Thymus (tissue), 11 donors: ENCODE data around the gene ACTN2. TPM values are rescaled to one million over a fixed set of nuclear protein-coding genes. Genes with fewer than 3 reads are reported as not detected.

Source experiments
- DNase-seq, 9 donors: peaks; one replicate each; pipeline ENCODE4 v3.0.0-alpha.2; 2013; ENCODE audit warnings: low spot score in 9 of 9, low read depth in 6 of 9, missing footprints in 1 of 9
- H3K27ac ChIP-seq, 2 donors: one replicate each; pipeline ENCODE4 v1.5.1; 2013; ENCODE audit warnings: control low read depth in 1 of 2, low read depth in 1 of 2, low read length in 1 of 2, mild to moderate bottlenecking in 1 of 2, moderate library complexity in 1 of 2
- H3K27me3 ChIP-seq, 2 donors: one replicate each; pipeline ENCODE4 v1.5.1; 2013; ENCODE audit warnings: low read length in 1 of 2; ENCODE audit not compliant: control insufficient read depth in 2 of 2, insufficient read depth in 1 of 2
- H3K36me3 ChIP-seq, 2 donors: one replicate each; pipeline ENCODE4 v1.5.1; 2013; ENCODE audit warnings: low read length in 1 of 2, mild to moderate bottlenecking in 1 of 2, moderate library complexity in 1 of 2; ENCODE audit not compliant: control insufficient read depth in 2 of 2, insufficient read depth in 2 of 2
- H3K4me1 ChIP-seq, 2 donors: one replicate each; pipeline ENCODE4 v1.5.1; 2013; ENCODE audit warnings: low read length in 2 of 2; ENCODE audit not compliant: control insufficient read depth in 2 of 2, insufficient read depth in 2 of 2
- H3K4me3 ChIP-seq, 2 donors: one replicate each; pipeline ENCODE4 v1.5.1; 2013; ENCODE audit warnings: low read length in 2 of 2, control low read depth in 1 of 2, mild to moderate bottlenecking in 1 of 2
- H3K9me3 ChIP-seq, 2 donors: one replicate each; pipeline ENCODE4 v1.5.1; 2013; ENCODE audit warnings: low read length in 1 of 2, mild to moderate bottlenecking in 1 of 2; ENCODE audit not compliant: control insufficient read depth in 2 of 2, insufficient read depth in 1 of 2
- WGBS: extraction: QIAGEN DNeasy Blood & Tissue Kit; methylation state at CpG from one replicate; pipeline ENCODE4 v1.1.7; 2013; 5-methylcytosine and 5-hydroxymethylcytosine counted together
- polyA plus RNA-seq: library from polyadenylated mRNA; stranded (reverse); fragments of 200-250 nt; gene quantifications from one replicate; pipeline ENCODE4 v1.2.3, GENCODE V29; 2013
- total RNA-seq: library from RNA; stranded (reverse); fragments of 120-200 nt; gene quantifications from one replicate; pipeline ENCODE4 v1.2.4, GENCODE V29; 2013
- donor health status: healthy.

ACTN2 gene
- total and polyA plus RNA-seq, 2 donors, result 0.38 to 1.3 TPM

GRCh38 chr1:236753964-236754363 lies 67.7 kb downstream of the ACTN2 start:
- H3K4me1 ChIP-seq, result no peaks in the 10 kb centered on the region
- no peaks in the 10 kb centered on the region for H3K27me3 ChIP-seq
- H3K27ac ChIP-seq, result no peak overlapping the region
- no peaks in the 10 kb centered on the region for H3K36me3 ChIP-seq
- no peak for DNase-seq
- H3K4me3 ChIP-seq, result no peak overlapping the region
- H3K9me3 ChIP-seq, result no peaks in the 10 kb centered on the region
- WGBS, result 95% methylated on average over 14 of the region's 14 CpGs

GRCh38 chr1:236754525-236755210 lies 68.4 kb downstream of the ACTN2 start:
- DNase-seq, result no peak
- Histone ChIP-seq H3K36me3 (no peaks in the 10 kb centered on the region), H3K27ac (no peak overlapping the region), H3K4me3 (no peak overlapping the region), H3K4me1 (no peaks in the 10 kb centered on the region), H3K27me3 (no peaks in the 10 kb centered on the region), H3K9me3 (no peaks in the 10 kb centered on the region)
- WGBS, result 95% methylated on average over 18 of the region's 18 CpGs

GRCh38 chr1:236757640-236758039 lies 71.3 kb downstream of the ACTN2 start:
- DNase-seq, result no peak
- Histone ChIP-seq H3K9me3 (no peaks in the 10 kb centered on the region), H3K4me3 (no peak overlapping the region), H3K27ac (no peak overlapping the region), H3K4me1 (no peaks in the 10 kb centered on the region), H3K36me3 (no peaks in the 10 kb centered on the region), H3K27me3 (no peaks in the 10 kb centered on the region)
- 95% methylated on average over 2 of the region's 2 CpGs for whole genome bisulfite sequencing

- H3K9me3 ChIP-seq, result no peaks in the 10 kb centered on the region
- no peak overlapping the region for H3K27ac ChIP-seq
- no peaks in the 10 kb centered on the region for H3K27me3 ChIP-seq
- no peak overlapping the region for H3K4me3 ChIP-seq
- no peaks in the 10 kb centered on the region for H3K4me1 ChIP-seq
- DNase-seq, result peak in 8 of 9 donors; percentile 28 to 72 (median 54)
- 58% methylated on average over 3 of the region's 3 CpGs for WGBS
- no peaks in the 10 kb centered on the region for H3K36me3 ChIP-seq
Measured at GRCh38 chr1:236759252-236759859, 73.1 kb downstream of the ACTN2 start.

GRCh38 chr1:236760480-236760879 lies 74.2 kb downstream of the ACTN2 start:
- H3K4me3 ChIP-seq, result no peak overlapping the region
- H3K9me3 ChIP-seq, result no peaks in the 10 kb centered on the region
- no peak overlapping the region for H3K27ac ChIP-seq
- H3K36me3 ChIP-seq, result no peaks in the 10 kb centered on the region
- 92% methylated on average over 6 of the region's 6 CpGs for WGBS
- H3K27me3 ChIP-seq, result no peaks in the 10 kb centered on the region
- no peaks in the 10 kb centered on the region for H3K4me1 ChIP-seq
- DNase-seq, result no peak

- no peak overlapping the region for H3K27ac ChIP-seq
- H3K4me1 ChIP-seq, result no peaks in the 10 kb centered on the region
- WGBS, result 97% methylated on average over 14 of the region's 14 CpGs
- no peaks in the 10 kb centered on the region for H3K9me3 ChIP-seq
- H3K27me3 ChIP-seq, result no peaks in the 10 kb centered on the region
- no peaks in the 10 kb centered on the region for H3K36me3 ChIP-seq
- DNase-seq, result no peak
- H3K4me3 ChIP-seq, result no peak overlapping the region
Measured at GRCh38 chr1:236760986-236761385, 74.7 kb downstream of the ACTN2 start.

- DNase-seq, result no peak
- Histone ChIP-seq H3K27ac (no peak overlapping the region), H3K4me1 (no peaks in the 10 kb centered on the region), H3K9me3 (no peaks in the 10 kb centered on the region), H3K27me3 (no peaks in the 10 kb centered on the region), H3K4me3 (no peak overlapping the region), H3K36me3 (no peaks in the 10 kb centered on the region)
- 85% methylated on average over 5 of the region's 5 CpGs for WGBS
Measured at GRCh38 chr1:236761397-236762132, 75.3 kb downstream of the ACTN2 start.

- 68% methylated on average over 15 of the region's 15 CpGs for WGBS
- Histone ChIP-seq H3K36me3 (no peaks in the 10 kb centered on the region), H3K9me3 (no peaks in the 10 kb centered on the region), H3K27ac (no peak overlapping the region), H3K27me3 (no peaks in the 10 kb centered on the region), H3K4me3 (no peak overlapping the region), H3K4me1 (no peaks in the 10 kb centered on the region)
- DNase-seq, result no peak
Measured at GRCh38 chr1:236762410-236762809, 76.1 kb downstream of the ACTN2 start.

- no peaks in the 10 kb centered on the region for H3K9me3 ChIP-seq
- H3K4me1 ChIP-seq, result no peaks in the 10 kb centered on the region
- H3K4me3 ChIP-seq, result no peak overlapping the region
- WGBS, result 80% methylated on average over 6 of the region's 6 CpGs
- H3K27ac ChIP-seq, result no peak overlapping the region
- no peaks in the 10 kb centered on the region for H3K36me3 ChIP-seq
- no peaks in the 10 kb centered on the region for H3K27me3 ChIP-seq
- no peak for DNase-seq
Measured at GRCh38 chr1:236765831-236766230, 79.5 kb downstream of the ACTN2 start.
